GM12878 (cell line): ENCODE measurements around the gene MLLT3. TPM values are rescaled to one million over a fixed set of nuclear protein-coding genes. Genes with fewer than 3 reads are reported as not detected.

Experiments used
- ATAC-seq: fragments of 200-7000 bp; cut with Tn5 transposase; 3 replicates; pipeline ENCODE4 v1.9.1; 2020; ENCODE audit warnings: mild to moderate bottlenecking, moderate library complexity
- BruUV-seq: library from RNA; stranded (reverse); fragments of 400-500 nt; replicated peaks from 2 replicates; lab custom pipeline; 2021; lab: Mats Ljungman, UMichigan
- CTCF ChIA-PET: fragments of 300-600 bp; sonication (Branson Sonifier 250); formaldehyde crosslinking; extraction: SDS; loops from one replicate; lab custom pipeline; 2021; ENCODE audit warnings: inconsistent platforms; lab: Yijun Ruan, JAX
- POLR2A ChIA-PET: fragments of 350-600 bp; formaldehyde crosslinking; extraction: SDS; loops from one replicate; lab custom pipeline; 2021; ENCODE audit warnings: inconsistent platforms; lab: Charles Lee
- RAD21 ChIA-PET: fragments of 300-600 bp; sonication (Branson Sonifier 250); formaldehyde crosslinking; loops from one replicate; lab custom pipeline; 2023; ENCODE audit warnings: antibody characterized with exemption; ENCODE audit not compliant: unreplicated experiment; lab: Charles Lee
- SMC1A ChIA-PET: fragments of 300-600 bp; sonication (Branson Sonifier 250); formaldehyde crosslinking; loops from one replicate; lab custom pipeline; 2023; ENCODE audit not compliant: unreplicated experiment, uncharacterized antibody; lab: Charles Lee
- DNase-seq: peaks from one replicate; pipeline ENCODE4 v3.0.0-alpha.2; 2011; ENCODE audit warnings: low read depth, low spot score
- FAIRE-seq: peaks from 3 replicates; lab custom pipeline; 2011; peaks lifted over from hg19 to GRCh38; lab: Jason Lieb, UNC
- H2AFZ ChIP-seq: 2 replicates; pipeline ENCODE4 v1.6.0; 2011; ENCODE audit warnings: low read depth, low read length, control low read depth; ENCODE audit not compliant: control insufficient read depth
- H3K27ac ChIP-seq: 2 replicates; pipeline ENCODE4 v1.5.1; 2011; ENCODE audit warnings: control low read depth; ENCODE audit not compliant: control insufficient read depth, insufficient read depth
- H3K27me3 ChIP-seq, 2 experiments: replicated peaks in 1 of 2; 2 replicates each; pipeline versions ENCODE4 v1.6.0 to v1.6.1; 2011; ENCODE audit warnings: low read length in 1 of 2; ENCODE audit not compliant: control insufficient read depth in 2 of 2, insufficient read depth in 2 of 2
- H3K36me3 ChIP-seq, 2 experiments: 2 replicates each; pipeline ENCODE4 v1.5.1; 2011; ENCODE audit warnings: low read length in 1 of 2; ENCODE audit not compliant: control insufficient read depth in 2 of 2, insufficient read depth in 2 of 2
- H3K4me1 ChIP-seq: 2 replicates; pipeline ENCODE4 v1.6.1; 2011; ENCODE audit warnings: mild to moderate bottlenecking, low read length, moderate library complexity, mixed read lengths; ENCODE audit not compliant: control insufficient read depth, insufficient read depth
- H3K4me2 ChIP-seq: 2 replicates; pipeline ENCODE4 v1.6.0; 2011; ENCODE audit warnings: control low read depth; ENCODE audit not compliant: control insufficient read depth, insufficient read depth
- H3K4me3 ChIP-seq: fragments of 200-600 bp; sonication (generic); 2 replicates; pipeline ENCODE4 v1.5.1; 2016
- H3K79me2 ChIP-seq: 2 replicates; pipeline ENCODE4 v1.6.0; 2011; ENCODE audit warnings: low read length; ENCODE audit not compliant: control insufficient read depth, insufficient read depth
- H3K9ac ChIP-seq: 2 replicates; pipeline ENCODE4 v1.8.0; 2011; ENCODE audit warnings: low read length, control low read depth, mixed read lengths; ENCODE audit not compliant: control insufficient read depth, insufficient read depth
- H3K9me3 ChIP-seq: replicated peaks from 3 replicates; pipeline ENCODE4 v1.5.1; 2011; ENCODE audit warnings: mild to moderate bottlenecking, low read length; ENCODE audit not compliant: control insufficient read depth, insufficient read depth
- H4K20me1 ChIP-seq: 2 replicates; pipeline ENCODE4 v1.6.0; 2011; ENCODE audit not compliant: control insufficient read depth, insufficient read depth
- BRCA1 ChIP-seq: IDR thresholded peaks from 2 replicates; pipeline ENCODE4 v1.6.1; 2011; ENCODE audit warnings: low read depth, low read length, improper control_type of control experiment
- HDGF ChIP-seq: fragments of 450-650 bp; IDR thresholded peaks from 2 replicates; pipeline ENCODE4 v1.6.1; 2016; ENCODE audit warnings: antibody characterized with exemption
- MEF2A ChIP-seq: IDR thresholded peaks from 2 replicates; pipeline ENCODE4 v1.6.1; 2011; ENCODE audit warnings: low read depth, mild to moderate bottlenecking, low read length, moderate library complexity; ENCODE audit not compliant: insufficient read depth
- RAD21 ChIP-seq: IDR thresholded peaks from 2 replicates; pipeline ENCODE4 v1.6.1; 2011; ENCODE audit warnings: mild to moderate bottlenecking, low read depth, low read length, moderate library complexity; ENCODE audit not compliant: insufficient read depth
- TCF3 ChIP-seq: IDR thresholded peaks from 2 replicates; pipeline ENCODE4 v1.6.1; 2012; ENCODE audit warnings: low read depth, mild to moderate bottlenecking, low read length, borderline replicate concordance; ENCODE audit not compliant: insufficient read depth
- WRNIP1 ChIP-seq: IDR thresholded peaks from 2 replicates; pipeline ENCODE4 v1.6.1; 2011; ENCODE audit warnings: low read depth, low read length, improper control_type of control experiment, borderline replicate concordance
- ZNF384 ChIP-seq: IDR thresholded peaks from 2 replicates; pipeline ENCODE4 v1.6.1; 2012; ENCODE audit warnings: low read depth, mild to moderate bottlenecking, low read length, improper control_type of control experiment, borderline replicate concordance
- WGBS: methylation state at CpG from one replicate; pipeline ENCODE4 v1.1.6; 2016; ENCODE audit warnings: low lambda C conversion rate; ENCODE audit not compliant: insufficient replicate concordance, insufficient coverage; ENCODE audit errors: missing lambda C conversion rate; 5-methylcytosine and 5-hydroxymethylcytosine counted together
- in situ Hi-C: fragments of 300-500 bp; cut with MboI; formaldehyde crosslinking; loops from 9 replicates; pipeline ENCODE4 v1.14.3; 2018; ENCODE audit warnings: mixed read lengths
- intact Hi-C: fragments of 100-400 bp; cut with micrococcal nuclease; formaldehyde crosslinking; loops from one replicate; pipeline ENCODE4 v1.14.2; 2022; ENCODE audit not compliant: unreplicated experiment
- polyA plus RNA-seq, 11 experiments: library from polyadenylated mRNA; depleted of rRNA in 4 of 11; unstranded in 6 of 11; stranded (reverse) in 5 of 11; fragments of >200 nt; fragmentation: Nextera tagmentation in 4 of 11; fragmentation: Illumina TruSeq in 1 of 11; extraction: Ambion mirVana in 4 of 11; extraction: Trizol in 1 of 11; gene quantifications; 1 replicate in 1 of 11; 2 replicates in 10 of 11; pipeline versions ENCODE4 v1.2.1 to v1.2.3, GENCODE V29; 2011 to 2016; ENCODE audit warnings: inconsistent platforms in 2 of 11, missing spikeins in 2 of 11, low read depth in 1 of 11
- total RNA-seq, 4 experiments: library from RNA; depleted of rRNA in 3 of 4; stranded (reverse); fragments of >200 nt in 3 of 4; fragmentation: Illumina TruSeq in 1 of 4; extraction: Trizol in 1 of 4; gene quantifications; 2 replicates each; pipeline versions ENCODE4 v1.2.1 to v1.2.3, GENCODE V29; 2013 to 2021
- TF ChIP-seq, protein P1 (sequence below): fragments of 450-650 bp; IDR thresholded peaks from 2 replicates; pipeline ENCODE4 v1.6.1; 2016; ENCODE audit warnings: mild to moderate bottlenecking
- TF ChIP-seq, protein P2 (sequence below): fragments of 150-350 bp; IDR thresholded peaks from 2 replicates; pipeline ENCODE4 v1.6.1; 2016; ENCODE audit warnings: low read depth, low read length

The MLLT3 gene
- total and polyA plus RNA-seq, 10 of the 15 experiments (the other 5 are each of a cell fraction or from before 2014, with no cell fraction given): 17.7 to 72.3 (median 35.6) TPM

DNA sequence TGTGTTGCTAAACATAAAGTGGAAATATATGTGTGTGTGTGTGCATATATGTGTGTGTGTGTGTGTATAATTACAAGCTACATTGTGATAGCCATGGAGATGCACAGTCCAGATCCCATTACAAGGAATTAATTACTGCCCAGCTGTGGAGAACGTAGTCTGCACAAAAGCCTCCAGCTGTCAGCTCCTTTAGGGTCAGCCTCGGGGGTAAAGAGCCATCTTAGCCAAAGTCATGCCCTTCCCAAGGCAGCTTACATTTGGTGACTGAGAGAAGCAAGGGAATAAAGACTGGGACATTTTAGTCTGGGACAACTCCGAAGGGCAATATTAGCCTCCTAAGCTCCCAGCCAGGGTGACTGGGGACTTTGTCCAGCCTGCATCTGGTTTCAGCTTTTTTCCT lies 39.9 kb upstream of the MLLT3 start:
- peak overlapping the region; percentile 76; the same call in 1 of the 2 replicates for H3K4me3 ChIP-seq
- H3K36me3 ChIP-seq: no peaks in the 10 kb centered on the region
- SMC1A ChIA-PET: interaction anchor here (0.7 to 6.0 kb wide), 17 partner anchors 10 to 279 kb away, joined by 3 to 199 read pairs (median 6); partner anchors contain the start of genes FOCAD and MLLT3
- TF ChIP-seq WRNIP1 (0 out of 2 replicates have a peak, but pooled peaks have one; percentile 82), RAD21 (no peak)
- ATAC-seq (peak; percentile 11; the same call in 1 of the 3 replicates), FAIRE-seq (no peak), DNase-seq (no peak)
- no peaks in the 10 kb centered on the region for H4K20me1 ChIP-seq
- H3K79me2 ChIP-seq: peaks cover 68% of the 10 kb centered on the region
- no peaks in the 10 kb centered on the region; the same call in 2 of the 3 replicates for H3K9me3 ChIP-seq
- H3K4me1 ChIP-seq: no peaks in the 10 kb centered on the region
- peak overlapping the region; percentile 51; the same call in 1 of the 2 replicates for H3K4me2 ChIP-seq
- no peak overlapping the region for H2AFZ ChIP-seq
- CTCF ChIA-PET: interaction anchor here (1.0 to 3.0 kb wide), 8 partner anchors 10 to 39 kb away, joined by 3 to 14 read pairs (median 5); partner anchors contain the start of genes FOCAD and MLLT3
- H3K27me3 ChIP-seq: no peaks in the 10 kb centered on the region
- 24% methylated on average over 3 of the region's 3 CpGs for WGBS
- RAD21 ChIA-PET: interaction anchor here (0.8 to 6.0 kb wide), 9 partner anchors 9 to 279 kb away, joined by 3 to 176 read pairs (median 5); partner anchors contain the start of genes FOCAD and MLLT3
- no TSS peak for BruUV-seq
- H3K9ac ChIP-seq: no peak overlapping the region
- in situ Hi-C loops (no loop called here), intact Hi-C loops (loop anchor here (1.0 kb wide), 1 partner anchor 21 kb away; no protein-coding TSS in a partner anchor)
- H3K27ac ChIP-seq: no peak overlapping the region
- POLR2A ChIA-PET: interaction anchor here (1.1 to 8.7 kb wide), 7 partner anchors 10 to 43 kb away, joined by 3 to 165 read pairs (median 5); partner anchors contain the start of gene FOCAD

DNA sequence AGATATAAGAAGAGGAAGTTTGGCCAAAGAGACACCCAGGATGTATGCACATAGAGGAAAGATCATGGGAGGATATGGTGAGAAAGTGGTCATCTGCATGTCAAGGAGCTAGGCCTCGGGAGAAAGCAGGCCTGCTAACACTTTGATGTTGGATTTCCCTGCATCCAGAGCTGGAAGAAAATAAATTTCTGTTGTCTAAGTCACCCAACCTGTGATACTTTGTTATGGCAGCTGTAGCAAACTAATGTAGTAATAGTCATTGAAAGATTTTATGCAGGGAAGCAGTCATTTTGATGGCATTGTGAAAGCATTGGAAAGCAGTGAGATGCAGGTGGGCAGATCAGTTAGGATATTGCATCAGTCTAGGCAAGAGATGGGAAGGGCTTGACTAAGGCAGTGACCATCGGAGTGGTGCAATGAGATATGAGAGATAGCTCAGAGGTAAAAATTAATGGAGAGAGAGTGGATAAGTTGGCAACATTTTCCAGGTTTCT lies 37.2 kb upstream of the MLLT3 start:
- DNase-seq (no peak), ATAC-seq (peak; percentile 2; the same call in 2 of the 3 replicates), FAIRE-seq (peak; percentile 44)
- peak overlapping the region; percentile 76 for H3K4me3 ChIP-seq
- H3K9me3 ChIP-seq: no peaks in the 10 kb centered on the region
- intact Hi-C loops: loop anchor here (1.0 kb wide), 2 partner anchors 19 to 35 kb away; no protein-coding TSS in a partner anchor
- ChIA-PET RAD21 (interaction anchor here (0.9 to 6.0 kb wide), 11 partner anchors 10 to 280 kb away, joined by 3 to 176 read pairs (median 5); partner anchors contain the start of genes FOCAD and MLLT3), POLR2A (interaction anchor here (0.5 to 8.7 kb wide), 7 partner anchors 11 to 742 kb away, joined by 3 to 165 read pairs (median 6); partner anchors contain the start of genes FOCAD and MLLT3), SMC1A (interaction anchor here (0.7 to 6.0 kb wide), 19 partner anchors 10 to 338 kb away, joined by 3 to 199 read pairs (median 3); partner anchors contain the start of genes FOCAD and MLLT3), CTCF (interaction anchor here (0.7 to 3.4 kb wide), 9 partner anchors 10 to 143 kb away, joined by 3 to 18 read pairs (median 8); partner anchors contain the start of gene MLLT3)
- H3K36me3 ChIP-seq: no peaks in the 10 kb centered on the region
- H4K20me1 ChIP-seq: no peaks in the 10 kb centered on the region
- peak overlapping the region; percentile 88; the same call in 1 of the 2 replicates for H3K27ac ChIP-seq
- no peaks in the 10 kb centered on the region for H3K4me1 ChIP-seq
- H3K4me2 ChIP-seq: peak overlapping the region; percentile 49
- WGBS: 11% methylated on average over 2 of the region's 2 CpGs
- H3K27me3 ChIP-seq: no peaks in the 10 kb centered on the region
- no TSS peak for BruUV-seq
- in situ Hi-C loops: no loop called here
- no peak overlapping the region for H2AFZ ChIP-seq
- H3K79me2 ChIP-seq: peaks cover 55% of the 10 kb centered on the region
- H3K9ac ChIP-seq: peak overlapping the region; percentile 77; the same call in 1 of the 2 replicates
- TF ChIP-seq, protein P1, sequence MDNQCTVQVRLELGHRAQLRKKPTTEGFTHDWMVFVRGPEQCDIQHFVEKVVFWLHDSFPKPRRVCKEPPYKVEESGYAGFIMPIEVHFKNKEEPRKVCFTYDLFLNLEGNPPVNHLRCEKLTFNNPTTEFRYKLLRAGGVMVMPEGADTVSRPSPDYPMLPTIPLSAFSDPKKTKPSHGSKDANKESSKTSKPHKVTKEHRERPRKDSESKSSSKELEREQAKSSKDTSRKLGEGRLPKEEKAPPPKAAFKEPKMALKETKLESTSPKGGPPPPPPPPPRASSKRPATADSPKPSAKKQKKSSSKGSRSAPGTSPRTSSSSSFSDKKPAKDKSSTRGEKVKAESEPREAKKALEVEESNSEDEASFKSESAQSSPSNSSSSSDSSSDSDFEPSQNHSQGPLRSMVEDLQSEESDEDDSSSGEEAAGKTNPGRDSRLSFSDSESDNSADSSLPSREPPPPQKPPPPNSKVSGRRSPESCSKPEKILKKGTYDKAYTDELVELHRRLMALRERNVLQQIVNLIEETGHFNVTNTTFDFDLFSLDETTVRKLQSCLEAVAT: 0 out of 2 replicates have a peak, but pooled peaks have one; percentile 2
- TF ChIP-seq MEF2A: no peak
- TF ChIP-seq, protein P2, sequence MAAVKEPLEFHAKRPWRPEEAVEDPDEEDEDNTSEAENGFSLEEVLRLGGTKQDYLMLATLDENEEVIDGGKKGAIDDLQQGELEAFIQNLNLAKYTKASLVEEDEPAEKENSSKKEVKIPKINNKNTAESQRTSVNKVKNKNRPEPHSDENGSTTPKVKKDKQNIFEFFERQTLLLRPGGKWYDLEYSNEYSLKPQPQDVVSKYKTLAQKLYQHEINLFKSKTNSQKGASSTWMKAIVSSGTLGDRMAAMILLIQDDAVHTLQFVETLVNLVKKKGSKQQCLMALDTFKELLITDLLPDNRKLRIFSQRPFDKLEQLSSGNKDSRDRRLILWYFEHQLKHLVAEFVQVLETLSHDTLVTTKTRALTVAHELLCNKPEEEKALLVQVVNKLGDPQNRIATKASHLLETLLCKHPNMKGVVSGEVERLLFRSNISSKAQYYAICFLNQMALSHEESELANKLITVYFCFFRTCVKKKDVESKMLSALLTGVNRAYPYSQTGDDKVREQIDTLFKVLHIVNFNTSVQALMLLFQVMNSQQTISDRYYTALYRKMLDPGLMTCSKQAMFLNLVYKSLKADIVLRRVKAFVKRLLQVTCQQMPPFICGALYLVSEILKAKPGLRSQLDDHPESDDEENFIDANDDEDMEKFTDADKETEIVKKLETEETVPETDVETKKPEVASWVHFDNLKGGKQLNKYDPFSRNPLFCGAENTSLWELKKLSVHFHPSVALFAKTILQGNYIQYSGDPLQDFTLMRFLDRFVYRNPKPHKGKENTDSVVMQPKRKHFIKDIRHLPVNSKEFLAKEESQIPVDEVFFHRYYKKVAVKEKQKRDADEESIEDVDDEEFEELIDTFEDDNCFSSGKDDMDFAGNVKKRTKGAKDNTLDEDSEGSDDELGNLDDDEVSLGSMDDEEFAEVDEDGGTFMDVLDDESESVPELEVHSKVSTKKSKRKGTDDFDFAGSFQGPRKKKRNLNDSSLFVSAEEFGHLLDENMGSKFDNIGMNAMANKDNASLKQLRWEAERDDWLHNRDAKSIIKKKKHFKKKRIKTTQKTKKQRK: no peak
- TF ChIP-seq HDGF: 0 out of 2 replicates have a peak, but pooled peaks have one; percentile 7
- TF ChIP-seq ZNF384: no peak
- no peak for TF ChIP-seq BRCA1
- no peak for TF ChIP-seq TCF3
